ENCODE measurements around the gene CD4.

DNA sequence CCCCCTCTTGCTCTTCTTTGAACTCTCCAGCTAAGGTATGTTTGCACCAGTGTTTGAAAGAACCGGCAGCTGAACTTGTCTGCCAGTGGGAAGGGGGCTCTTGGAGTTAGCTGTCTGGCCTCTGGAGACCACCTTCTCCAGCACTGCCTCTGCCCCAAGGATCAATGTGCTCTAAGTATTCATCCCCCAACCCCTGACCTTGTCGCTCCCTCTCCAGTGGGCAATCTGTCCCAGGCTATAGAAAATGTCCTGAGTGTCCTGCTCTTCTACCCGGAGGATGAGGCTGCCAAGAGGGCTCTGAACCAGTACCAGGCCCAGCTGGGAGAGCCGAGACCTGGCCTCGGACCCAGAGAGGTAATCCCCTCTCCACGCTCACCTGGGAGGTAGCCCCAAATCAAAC, 41.7 kb downstream of the CD4 start:
- TF ChIP-seq, protein P1, sequence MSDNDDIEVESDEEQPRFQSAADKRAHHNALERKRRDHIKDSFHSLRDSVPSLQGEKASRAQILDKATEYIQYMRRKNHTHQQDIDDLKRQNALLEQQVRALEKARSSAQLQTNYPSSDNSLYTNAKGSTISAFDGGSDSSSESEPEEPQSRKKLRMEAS (IDR thresholded peaks at IDR 0.05), result no peak
- no peak for TF ChIP-seq YY1 (IDR thresholded peaks at IDR 0.05; ENCODE audit: extremely low read depth, insufficient replicate concordance, low read depth, low read length)
- no peak for TF ChIP-seq EZH2 (IDR thresholded peaks at IDR 0.05)
- TF ChIP-seq, protein P2, sequence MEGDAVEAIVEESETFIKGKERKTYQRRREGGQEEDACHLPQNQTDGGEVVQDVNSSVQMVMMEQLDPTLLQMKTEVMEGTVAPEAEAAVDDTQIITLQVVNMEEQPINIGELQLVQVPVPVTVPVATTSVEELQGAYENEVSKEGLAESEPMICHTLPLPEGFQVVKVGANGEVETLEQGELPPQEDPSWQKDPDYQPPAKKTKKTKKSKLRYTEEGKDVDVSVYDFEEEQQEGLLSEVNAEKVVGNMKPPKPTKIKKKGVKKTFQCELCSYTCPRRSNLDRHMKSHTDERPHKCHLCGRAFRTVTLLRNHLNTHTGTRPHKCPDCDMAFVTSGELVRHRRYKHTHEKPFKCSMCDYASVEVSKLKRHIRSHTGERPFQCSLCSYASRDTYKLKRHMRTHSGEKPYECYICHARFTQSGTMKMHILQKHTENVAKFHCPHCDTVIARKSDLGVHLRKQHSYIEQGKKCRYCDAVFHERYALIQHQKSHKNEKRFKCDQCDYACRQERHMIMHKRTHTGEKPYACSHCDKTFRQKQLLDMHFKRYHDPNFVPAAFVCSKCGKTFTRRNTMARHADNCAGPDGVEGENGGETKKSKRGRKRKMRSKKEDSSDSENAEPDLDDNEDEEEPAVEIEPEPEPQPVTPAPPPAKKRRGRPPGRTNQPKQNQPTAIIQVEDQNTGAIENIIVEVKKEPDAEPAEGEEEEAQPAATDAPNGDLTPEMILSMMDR (IDR thresholded peaks at IDR 0.05 in 2 of 3, conservative IDR thresholded peaks at IDR 0.05 in 1 of 3; ENCODE audit: borderline replicate concordance in 1 of 3, insufficient read depth in 1 of 3, low read depth in 2 of 3, low read length in 2 of 3), result no peak
- no peak for TF ChIP-seq SP1 (IDR thresholded peaks at IDR 0.05; ENCODE audit: low read depth)
- TF ChIP-seq ZFX (IDR thresholded peaks at IDR 0.05), result no peak
- no peak for TF ChIP-seq EZH2phosphoT487 (IDR thresholded peaks at IDR 0.05; ENCODE audit: borderline replicate concordance)
- no peak for TF ChIP-seq POLR2AphosphoS5 (IDR thresholded peaks at IDR 0.05; ENCODE audit: low read depth, low read length)
- TF ChIP-seq SRF (IDR thresholded peaks at IDR 0.05; ENCODE audit: low read depth), result no peak
- TF ChIP-seq POLR2A (IDR thresholded peaks at IDR 0.05; ENCODE audit: borderline replicate concordance, extremely low read depth, insufficient read depth, insufficient read length), result no peak
- no peak for TF ChIP-seq RAD21 (IDR thresholded peaks at IDR 0.05; ENCODE audit: low read depth)
- TF ChIP-seq, protein P3, sequence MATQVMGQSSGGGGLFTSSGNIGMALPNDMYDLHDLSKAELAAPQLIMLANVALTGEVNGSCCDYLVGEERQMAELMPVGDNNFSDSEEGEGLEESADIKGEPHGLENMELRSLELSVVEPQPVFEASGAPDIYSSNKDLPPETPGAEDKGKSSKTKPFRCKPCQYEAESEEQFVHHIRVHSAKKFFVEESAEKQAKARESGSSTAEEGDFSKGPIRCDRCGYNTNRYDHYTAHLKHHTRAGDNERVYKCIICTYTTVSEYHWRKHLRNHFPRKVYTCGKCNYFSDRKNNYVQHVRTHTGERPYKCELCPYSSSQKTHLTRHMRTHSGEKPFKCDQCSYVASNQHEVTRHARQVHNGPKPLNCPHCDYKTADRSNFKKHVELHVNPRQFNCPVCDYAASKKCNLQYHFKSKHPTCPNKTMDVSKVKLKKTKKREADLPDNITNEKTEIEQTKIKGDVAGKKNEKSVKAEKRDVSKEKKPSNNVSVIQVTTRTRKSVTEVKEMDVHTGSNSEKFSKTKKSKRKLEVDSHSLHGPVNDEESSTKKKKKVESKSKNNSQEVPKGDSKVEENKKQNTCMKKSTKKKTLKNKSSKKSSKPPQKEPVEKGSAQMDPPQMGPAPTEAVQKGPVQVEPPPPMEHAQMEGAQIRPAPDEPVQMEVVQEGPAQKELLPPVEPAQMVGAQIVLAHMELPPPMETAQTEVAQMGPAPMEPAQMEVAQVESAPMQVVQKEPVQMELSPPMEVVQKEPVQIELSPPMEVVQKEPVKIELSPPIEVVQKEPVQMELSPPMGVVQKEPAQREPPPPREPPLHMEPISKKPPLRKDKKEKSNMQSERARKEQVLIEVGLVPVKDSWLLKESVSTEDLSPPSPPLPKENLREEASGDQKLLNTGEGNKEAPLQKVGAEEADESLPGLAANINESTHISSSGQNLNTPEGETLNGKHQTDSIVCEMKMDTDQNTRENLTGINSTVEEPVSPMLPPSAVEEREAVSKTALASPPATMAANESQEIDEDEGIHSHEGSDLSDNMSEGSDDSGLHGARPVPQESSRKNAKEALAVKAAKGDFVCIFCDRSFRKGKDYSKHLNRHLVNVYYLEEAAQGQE (IDR thresholded peaks at IDR 0.05; ENCODE audit: low read depth), result no peak
- no peak for TF ChIP-seq ZNF274 (IDR thresholded peaks at IDR 0.05; ENCODE audit: low read depth, low read length)
